HG02852 (cell line): ENCODE data around the gene WDR53.
"Not testable (repeated sequence)": the region's sequence is repeated elsewhere in the genome, so short reads cannot be mapped to it uniquely, and the experiment has no call there.

Source experiments
- ATAC-seq: cut with Tn5 transposase; IDR thresholded peaks from one replicate; pipeline ENCODE4 v1.9.1; 2021; ENCODE audit warnings: mild to moderate bottlenecking, moderate library complexity; ENCODE audit not compliant: unreplicated experiment

Gene WDR53

GRCh38 chr3:196518966-196519717, 49.2 kb downstream of the WDR53 start:
- ATAC-seq: no peak

GRCh38 chr3:196517919-196518318, 50.4 kb downstream of the WDR53 start:
- ATAC-seq: no peak

GRCh38 chr3:196517162-196517800, 51.1 kb downstream of the WDR53 start:
- ATAC-seq: no peak

- no peak for ATAC-seq
Measured at GRCh38 chr3:196514913-196515621, 53.3 kb downstream of the WDR53 start, which contains the start of gene SMCO1. Gene SMCO1 (minus strand): TSS chr3:196515346. CDS start chr3:196515209, 137 bp downstream.

- no peak for ATAC-seq
Measured at GRCh38 chr3:196514350-196514716, 54.0 kb downstream of the WDR53 start.

GRCh38 chr3:196513697-196514349, 54.5 kb downstream of the WDR53 start:
- no peak for ATAC-seq

- ATAC-seq: not testable (repeated sequence)
Measured at GRCh38 chr3:196511646-196512425, 56.5 kb downstream of the WDR53 start.

GRCh38 chr3:196511108-196511507, 57.2 kb downstream of the WDR53 start:
- not testable (repeated sequence) for ATAC-seq

- no peak for ATAC-seq
Measured at GRCh38 chr3:196506687-196507086, 61.7 kb downstream of the WDR53 start.

GRCh38 chr3:196504556-196504955, 63.8 kb downstream of the WDR53 start:
- ATAC-seq: no peak
